ENCODE results near the gene MAGEA11. TPM values are rescaled to one million over a fixed set of nuclear protein-coding genes. Genes with fewer than 3 reads are reported as not detected.
"Not testable (repeated sequence)": the region's sequence is repeated elsewhere in the genome, so short reads cannot be mapped to it uniquely, and the experiment has no call there.

The MAGEA11 gene
- total and polyA plus RNA-seq, 2 of the 8 experiments (the other 6 are each of a cell fraction or from before 2014, with no cell fraction given): not detected

DNA sequence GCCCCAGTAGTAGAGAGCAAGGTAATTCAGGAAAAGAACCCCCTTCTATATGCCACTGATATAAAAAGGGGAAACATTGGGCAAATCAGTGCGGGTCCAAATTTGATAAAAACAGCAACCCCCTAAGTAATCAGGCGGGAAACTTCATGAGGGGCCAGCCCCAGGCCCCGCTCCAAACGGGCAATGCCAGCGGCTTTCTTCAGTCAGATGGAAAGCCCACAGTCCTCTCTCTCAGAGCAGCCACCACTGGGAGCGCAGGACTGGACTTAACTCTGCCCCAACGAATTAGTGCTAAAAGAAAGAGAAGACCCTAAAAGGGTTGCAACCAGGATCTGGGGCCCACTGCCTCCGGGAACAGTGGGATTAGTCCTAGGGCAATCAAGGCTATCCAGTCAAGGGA is 9.9 kb downstream of the MAGEA11 start (continued):
- TF ChIP-seq CHD2 (IDR thresholded peaks at IDR 0.05; ENCODE audit: low read length) (no peak), SP2 (IDR thresholded peaks at IDR 0.05; ENCODE audit: low read length) (no peak), USF2 (IDR thresholded peaks at IDR 0.05; ENCODE audit: low read length) (no peak)

DNA sequence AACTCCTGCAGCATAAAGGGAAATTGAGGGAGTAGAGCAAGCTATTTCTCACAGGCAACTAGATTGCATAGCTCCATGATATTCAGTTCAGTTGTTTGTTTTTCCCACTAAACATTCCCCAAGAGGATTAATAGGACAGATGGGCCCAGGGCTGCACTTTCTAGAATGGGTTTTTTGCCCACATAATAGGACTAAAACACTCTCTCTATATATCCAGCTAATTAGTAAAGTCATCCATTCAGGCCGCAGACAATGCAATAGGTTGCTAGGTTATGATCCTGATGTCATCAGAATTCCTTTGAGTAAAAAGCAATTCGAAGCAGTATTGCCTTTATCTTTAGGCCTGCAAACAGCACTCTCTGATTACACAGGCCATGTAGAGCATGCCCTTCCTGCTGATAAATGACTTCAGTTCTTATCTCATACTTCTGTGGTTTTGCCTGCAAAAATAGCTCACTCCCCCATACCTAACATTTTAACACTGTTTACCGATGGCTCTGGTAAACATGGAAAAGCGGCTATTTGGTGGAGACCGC is 11.8 kb downstream of the MAGEA11 start:
- POLR2A ChIA-PET (ENCODE audit: partially characterized antibody); H3K79me1 ChIP-seq (ENCODE audit: low read depth, low read length); H3K4me3 ChIP-seq (ENCODE audit: extremely low read depth in 1 of 4, insufficient read depth in 2 of 4, low read depth in 3 of 4, low read length in 4 of 4); H3K27me3 ChIP-seq (replicated peaks in 1 of 4; ENCODE audit: control insufficient read depth in 3 of 4, extremely low read depth in 1 of 4, insufficient read depth in 3 of 4, low read length in 3 of 4); H3K4me2 ChIP-seq (ENCODE audit: insufficient read depth in 1 of 2, low read depth in 2 of 2, low read length in 2 of 2); H2AFZ ChIP-seq (ENCODE audit: low read length); FAIRE-seq; H3K27ac ChIP-seq (ENCODE audit: low read depth, low read length); H3K79me2 ChIP-seq (ENCODE audit: control insufficient read depth in 1 of 2, insufficient read depth in 2 of 2, low read length in 2 of 2); H3K9me3 ChIP-seq (ENCODE audit: insufficient read depth in 2 of 2, low read depth in 1 of 2, low read length in 1 of 2); H3K36me3 ChIP-seq (ENCODE audit: control insufficient read depth in 2 of 4, insufficient read depth in 4 of 4, low read length in 3 of 4); H3K9ac ChIP-seq (replicated peaks in 1 of 4; ENCODE audit: extremely low read depth in 1 of 4, low read depth in 3 of 4, low read length in 3 of 4); H3K23ac ChIP-seq (ENCODE audit: insufficient read length); H2BK5ac ChIP-seq (ENCODE audit: low read depth, low read length); H4K8ac ChIP-seq (ENCODE audit: extremely low read depth, insufficient read depth, low read length); H2BK15ac ChIP-seq (ENCODE audit: low read length); H4K20me1 ChIP-seq (replicated peaks in 1 of 2; ENCODE audit: control insufficient read depth in 1 of 2, insufficient read depth in 2 of 2, low read length in 2 of 2); H2BK20ac ChIP-seq (ENCODE audit: low read length); H2BK12ac ChIP-seq (ENCODE audit: low read depth, low read length); H3K18ac ChIP-seq (ENCODE audit: extremely low read depth, low read length); H2AK5ac ChIP-seq (ENCODE audit: low read depth, low read length); CTCF ChIA-PET (ENCODE audit: partially characterized antibody); H2BK120ac ChIP-seq (replicated peaks; ENCODE audit: low read depth, low read length); H3K56ac ChIP-seq (replicated peaks; ENCODE audit: insufficient read length, low read depth, low read length); H4K5ac ChIP-seq (ENCODE audit: insufficient read length, low read depth, low read length); H3K4ac ChIP-seq (replicated peaks; ENCODE audit: insufficient read length, low read depth, low read length); H4K91ac ChIP-seq (replicated peaks; ENCODE audit: insufficient read length, low read length); DNase-seq (ENCODE audit: low read depth in 1 of 2, low spot score in 2 of 2); H3K14ac ChIP-seq (ENCODE audit: insufficient read length); H3K4me1 ChIP-seq (replicated peaks in 1 of 4; ENCODE audit: control insufficient read depth in 3 of 4, insufficient read depth in 4 of 4, low read length in 3 of 4); H3K23me2 ChIP-seq (ENCODE audit: low read depth, low read length): not testable (repeated sequence)
- WGBS, 2 experiments (ENCODE audit: extremely low coverage in 1 of 2, insufficient coverage in 1 of 2, insufficient read length in 1 of 2, insufficient replicate concordance in 2 of 2, low coverage in 1 of 2, low lambda C conversion rate in 2 of 2, missing lambda C conversion rate in 1 of 2): 98% methylated on average over 3 of the region's 5 CpGs; no CpG with 5 or more reads in 1 of the 2 experiments
